Transverse colon (tissue), 3 donors: ENCODE data around the gene CCDC88C.
"Not testable (repeated sequence)": the region's sequence is repeated elsewhere in the genome, so short reads cannot be mapped to it uniquely, and the experiment has no call there.

Experiments used
- CTCF ChIP-seq, 5 experiments: fragments of 200-600 bp in 3 of 5; fragments of 450-650 bp in 2 of 5; sonication (generic) in 3 of 5; IDR thresholded peaks; 1 replicate in 2 of 5; 2 replicates in 3 of 5; pipeline ENCODE4 v1.5.1; 2016 to 2017; ENCODE audit warnings: antibody characterized with exemption in 5 of 5, inconsistent platforms in 3 of 5, mild to moderate bottlenecking in 2 of 5, moderate library complexity in 1 of 5
- POLR2A ChIP-seq: fragments of 450-650 bp; IDR thresholded peaks from one replicate; pipeline ENCODE4 v1.6.1; 2016; ENCODE audit warnings: antibody characterized with exemption, mild to moderate bottlenecking, moderate library complexity

DNA sequence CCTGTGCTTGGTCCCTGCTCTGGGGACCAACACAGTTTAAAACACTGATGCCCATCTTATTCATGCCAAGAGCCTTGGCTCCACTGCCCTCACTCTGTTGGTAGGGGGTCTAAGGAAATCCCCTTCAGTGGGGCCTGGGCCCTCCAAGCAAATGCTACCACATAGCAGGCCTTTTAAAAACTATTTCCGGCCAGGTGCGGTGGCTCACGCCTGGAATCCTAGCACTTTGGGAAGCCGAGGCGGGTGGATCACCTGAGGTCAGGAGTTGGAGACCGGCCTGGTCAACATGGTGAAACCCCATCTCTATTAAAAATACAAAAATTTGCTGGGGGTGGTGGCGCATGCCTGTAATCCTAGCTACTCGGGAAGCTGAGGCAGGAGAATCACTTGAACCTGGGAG lies 172.0 kb downstream of the CCDC88C start:
- not testable (repeated sequence) for TF ChIP-seq POLR2A; CTCF (IDR thresholded peaks at IDR 0.05)
